VCaP (cell line): ENCODE measurements around the gene SIM2.

Source experiments
- H3K27ac ChIP-seq: fragments of 450-650 bp; 2 replicates; pipeline ENCODE4 v1.5.1; 2017
- TF ChIP-seq, protein P1 (sequence below): fragments of 450-650 bp; conservative IDR thresholded peaks from 2 replicates; pipeline ENCODE4 v1.5.1; 2017; ENCODE audit warnings: mild to moderate bottlenecking, moderate library complexity

The SIM2 gene

GRCh38 chr21:36694031-36694515 is 4.8 kb upstream of the SIM2 start:
- no peak overlapping the region for H3K27ac ChIP-seq

GRCh38 chr21:36694593-36695282 is 4.2 kb upstream of the SIM2 start:
- TF ChIP-seq, protein P1, sequence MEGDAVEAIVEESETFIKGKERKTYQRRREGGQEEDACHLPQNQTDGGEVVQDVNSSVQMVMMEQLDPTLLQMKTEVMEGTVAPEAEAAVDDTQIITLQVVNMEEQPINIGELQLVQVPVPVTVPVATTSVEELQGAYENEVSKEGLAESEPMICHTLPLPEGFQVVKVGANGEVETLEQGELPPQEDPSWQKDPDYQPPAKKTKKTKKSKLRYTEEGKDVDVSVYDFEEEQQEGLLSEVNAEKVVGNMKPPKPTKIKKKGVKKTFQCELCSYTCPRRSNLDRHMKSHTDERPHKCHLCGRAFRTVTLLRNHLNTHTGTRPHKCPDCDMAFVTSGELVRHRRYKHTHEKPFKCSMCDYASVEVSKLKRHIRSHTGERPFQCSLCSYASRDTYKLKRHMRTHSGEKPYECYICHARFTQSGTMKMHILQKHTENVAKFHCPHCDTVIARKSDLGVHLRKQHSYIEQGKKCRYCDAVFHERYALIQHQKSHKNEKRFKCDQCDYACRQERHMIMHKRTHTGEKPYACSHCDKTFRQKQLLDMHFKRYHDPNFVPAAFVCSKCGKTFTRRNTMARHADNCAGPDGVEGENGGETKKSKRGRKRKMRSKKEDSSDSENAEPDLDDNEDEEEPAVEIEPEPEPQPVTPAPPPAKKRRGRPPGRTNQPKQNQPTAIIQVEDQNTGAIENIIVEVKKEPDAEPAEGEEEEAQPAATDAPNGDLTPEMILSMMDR: no peak
- H3K27ac ChIP-seq: no peak overlapping the region

More at GRCh38 chr21:36694031-36694515, 4.8 kb upstream of the SIM2 start:
- TF ChIP-seq, protein P1: no peak

- TF ChIP-seq, protein P1: no peak
- H3K27ac ChIP-seq: no peak overlapping the region
Observed at GRCh38 chr21:36695283-36695634, 3.7 kb upstream of the SIM2 start.

GRCh38 chr21:36695671-36696389 is 3.1 kb upstream of the SIM2 start:
- TF ChIP-seq, protein P1: no peak
- H3K27ac ChIP-seq: no peak overlapping the region

DNA sequence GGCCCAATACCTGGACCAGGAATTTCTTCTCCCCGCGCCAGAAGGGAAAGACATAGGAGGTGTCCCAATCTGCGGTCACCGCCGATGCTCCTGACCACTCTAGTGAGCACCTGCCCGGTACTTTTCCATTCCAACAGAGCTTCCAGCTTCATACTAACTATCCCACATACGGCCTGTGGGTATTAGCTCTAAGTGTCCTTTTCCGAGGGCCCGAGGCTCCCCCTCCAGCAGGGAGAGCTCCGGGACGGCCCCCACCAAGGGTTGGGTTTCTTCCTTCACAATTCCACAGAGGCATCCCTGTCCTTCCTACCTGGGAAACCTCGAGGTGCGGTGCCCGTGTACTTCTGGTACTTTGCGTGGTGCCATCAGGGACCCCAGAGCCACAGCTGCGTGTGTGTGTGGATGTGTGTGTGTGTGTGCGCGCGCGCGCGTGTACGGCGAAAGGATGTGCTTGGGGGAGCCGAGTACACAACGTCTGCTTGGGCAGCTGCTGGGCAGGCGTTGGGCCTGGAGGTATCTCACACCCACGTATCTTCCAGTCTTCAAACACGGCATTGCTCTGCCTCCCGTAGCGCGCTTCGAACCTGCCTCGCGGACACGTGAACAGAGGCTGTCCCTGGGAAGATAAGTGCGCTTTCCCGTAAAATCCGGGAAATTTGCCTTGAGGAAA is 2.4 kb upstream of the SIM2 start:
- TF ChIP-seq, protein P1: no peak
- no peak overlapping the region; the same call in 1 of the 2 replicates for H3K27ac ChIP-seq

DNA sequence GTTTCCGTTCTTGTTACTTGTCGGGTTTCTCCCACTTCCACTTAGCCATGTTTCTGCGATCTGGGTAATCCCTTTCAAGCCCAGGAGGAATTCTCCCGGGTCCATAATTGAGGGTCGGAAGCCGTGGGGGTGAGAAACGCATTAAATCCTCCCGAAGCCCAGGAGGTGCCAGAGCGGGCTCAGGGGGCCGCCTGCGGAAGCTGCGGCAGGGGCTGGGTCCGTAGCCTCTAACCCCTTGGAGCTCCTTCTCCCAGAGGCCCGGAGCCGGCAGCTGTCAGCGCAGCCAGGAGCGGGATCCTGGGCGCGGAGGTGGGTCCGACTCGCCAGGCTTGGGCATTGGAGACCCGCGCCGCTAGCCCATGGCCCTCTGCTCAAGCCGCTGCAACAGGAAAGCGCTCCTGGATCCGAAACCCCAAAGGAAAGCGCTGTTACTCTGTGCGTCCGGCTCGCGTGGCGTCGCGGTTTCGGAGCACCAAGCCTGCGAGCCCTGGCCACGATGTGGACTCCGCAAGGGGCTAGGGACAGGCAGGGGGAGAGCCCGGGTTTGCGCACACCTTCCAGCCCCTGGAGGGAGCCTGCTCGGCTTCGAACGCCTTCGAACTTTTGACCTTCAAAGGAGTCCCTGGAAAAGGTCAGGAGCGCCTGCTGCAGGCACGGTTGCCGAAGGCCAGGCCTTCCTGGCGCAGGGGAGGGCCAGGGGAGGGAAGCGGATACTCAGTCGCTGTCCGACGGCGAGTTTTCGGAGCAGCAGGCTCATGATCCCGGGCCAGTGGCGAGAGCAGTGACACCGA is 1.7 kb upstream of the SIM2 start:
- peak overlapping the region; percentile 100 for H3K27ac ChIP-seq

More for the DNA sequence above, 1.7 kb upstream of the SIM2 start:
- TF ChIP-seq, protein P1: no peak
